ENCODE data around the gene OGG1. TPM values are rescaled to one million over a fixed set of nuclear protein-coding genes. Genes with fewer than 3 reads are reported as not detected.

Gene OGG1
- total and polyA plus RNA-seq, 9 of the 15 experiments (the other 6 are each of a cell fraction or from before 2014, with no cell fraction given), result 6.6 to 33.0 (median 24.4) TPM

- TF ChIP-seq ARID3B (CRISPR knock-in tag; IDR thresholded peaks at IDR 0.05; ENCODE audit: borderline replicate concordance) (no peak), RUNX1 (IDR thresholded peaks at IDR 0.05; ENCODE audit: low read depth) (no peak; the same call in 1 of the 2 replicates), SUPT5H (IDR thresholded peaks at IDR 0.05) (peak; percentile 91), MCM2 (IDR thresholded peaks at IDR 0.05; ENCODE audit: low read depth) (no peak), IRF2 (CRISPR knock-in tag; IDR thresholded peaks at IDR 0.05) (no peak), HNRNPK (IDR thresholded peaks at IDR 0.05; ENCODE audit: low read depth, low read length, poor library complexity, severe bottlenecking) (no peak), MAFF (IDR thresholded peaks at IDR 0.05; ENCODE audit: low read length) (peak; percentile 87), PTRF (tag; IDR thresholded peaks at IDR 0.05) (no peak), ZNF668 (CRISPR knock-in tag; IDR thresholded peaks at IDR 0.05) (no peak), ATF6 (CRISPR knock-in tag; IDR thresholded peaks at IDR 0.05) (0 out of 2 replicates have a peak, but pooled peaks have one; percentile 25), ZBTB1 (CRISPR knock-in tag; IDR thresholded peaks at IDR 0.05; ENCODE audit: borderline replicate concordance, low read depth) (0 out of 2 replicates have a peak, but pooled peaks have one; percentile 35), ZNF717 (CRISPR knock-in tag; IDR thresholded peaks at IDR 0.05) (no peak), TBP (optimal IDR thresholded peaks at IDR 0.05; ENCODE audit: low read depth, low read length) (peak; percentile 77), RNF219 (CRISPR knock-in tag; IDR thresholded peaks at IDR 0.05) (no peak), DLX4 (CRISPR knock-in tag; IDR thresholded peaks at IDR 0.05) (no peak), MTA2 (IDR thresholded peaks at IDR 0.05; ENCODE audit: low read depth) (no peak), HNRNPL (IDR thresholded peaks at IDR 0.05; ENCODE audit: low read depth, low read length) (peak; percentile 21; the same call in 1 of the 2 replicates), E2F5 (CRISPR knock-in tag; IDR thresholded peaks at IDR 0.05) (no peak), FOSL1 (tag; conservative IDR thresholded peaks at IDR 0.05) (peak; percentile 22; the same call in 1 of the 2 replicates), STAT5B (CRISPR knock-in tag; IDR thresholded peaks at IDR 0.05) (no peak), ZC3H11A (IDR thresholded peaks at IDR 0.05; ENCODE audit: low read depth, low read length) (no peak; the same call in 1 of the 2 replicates)
Observed at GRCh38 chr3:9792405-9793160, 42.8 kb downstream of the OGG1 start, which contains the start of the genes ARPC4 and TADA3 (continued).
